HepG2 (cell line): ENCODE results near the gene ZBTB2. TPM values are rescaled to one million over a fixed set of nuclear protein-coding genes. Genes with fewer than 3 reads are reported as not detected.

ENCODE experiments used
- ARNT2 ChIP-seq: sonication (generic); formaldehyde crosslinking; IDR thresholded peaks from 2 replicates; pipeline ENCODE4 v1.8.0; 2022; ENCODE audit warnings: mild to moderate bottlenecking, low read depth, missing genetic modification reagents, moderate library complexity
- FOXO1 ChIP-seq: sonication (generic); formaldehyde crosslinking; IDR thresholded peaks from 2 replicates; pipeline ENCODE4 v1.4.0; 2020; ENCODE audit warnings: missing genetic modification reagents
- GABPB1 ChIP-seq: IDR thresholded peaks from 2 replicates; pipeline ENCODE4 v1.6.1; 2016; ENCODE audit warnings: mild to moderate bottlenecking, missing genetic modification reagents, moderate library complexity, missing compliant biosample characterization
- MEIS1 ChIP-seq: sonication (generic); formaldehyde crosslinking; IDR thresholded peaks from 2 replicates; pipeline ENCODE4 v1.9.0; 2021; ENCODE audit warnings: mild to moderate bottlenecking, missing genetic modification reagents, moderate library complexity, borderline replicate concordance
- MIER2 ChIP-seq: IDR thresholded peaks from 2 replicates; pipeline ENCODE4 v1.6.1; 2016; ENCODE audit warnings: missing biosample characterization, missing genetic modification reagents
- MZF1 ChIP-seq: sonication (generic); formaldehyde crosslinking; IDR thresholded peaks from 2 replicates; pipeline ENCODE4 v1.8.1; 2023; ENCODE audit warnings: mild to moderate bottlenecking, missing genetic modification reagents, borderline replicate concordance
- NR2F6 ChIP-seq, 2 experiments: IDR thresholded peaks; 2 replicates each; pipeline ENCODE4 v1.6.1; 2016; ENCODE audit warnings: antibody characterized with exemption in 1 of 2, mild to moderate bottlenecking in 1 of 2
- RAD21 ChIP-seq: fragments of 450-650 bp; formaldehyde crosslinking; IDR thresholded peaks from 2 replicates; pipeline ENCODE4 v1.5.0; 2020; ENCODE audit warnings: mild to moderate bottlenecking
- SIX4 ChIP-seq: sonication (generic); formaldehyde crosslinking; IDR thresholded peaks from 2 replicates; pipeline ENCODE4 v1.4.0; 2020; ENCODE audit warnings: missing genetic modification reagents
- TARDBP ChIP-seq: sonication (generic); formaldehyde crosslinking; IDR thresholded peaks from 2 replicates; pipeline ENCODE4 v1.8.0; 2022; ENCODE audit warnings: mild to moderate bottlenecking, missing genetic modification reagents
- polyA plus RNA-seq, 8 experiments: library from polyadenylated mRNA; depleted of rRNA in 3 of 8; stranded (reverse) in 7 of 8; unstranded in 1 of 8; fragments of >200 nt; fragmentation: Illumina TruSeq in 4 of 8; extraction: Trizol in 4 of 8; gene quantifications; 2 replicates each; pipeline versions ENCODE4 v1.2.1 to v1.2.3, GENCODE V29; 2011 to 2016; ENCODE audit warnings: low read depth in 4 of 8, missing spikeins in 1 of 8, mixed read lengths in 1 of 8; ENCODE audit not compliant: insufficient read depth in 1 of 8
- total RNA-seq, 5 experiments: library from RNA; depleted of rRNA; stranded (reverse); fragments of >200 nt; fragmentation: Illumina TruSeq; extraction: Trizol; gene quantifications; 2 replicates each; pipeline ENCODE4 v1.2.3, GENCODE V29; 2016; ENCODE audit warnings: low read depth in 1 of 5
- TF ChIP-seq, protein P1 (sequence below): sonication (generic); formaldehyde crosslinking; IDR thresholded peaks from 2 replicates; pipeline ENCODE4 v1.4.0; 2020; ENCODE audit warnings: missing genetic modification reagents
- TF ChIP-seq, protein P2 (sequence below): sonication (generic); formaldehyde crosslinking; IDR thresholded peaks from 2 replicates; pipeline ENCODE4 v1.8.1; 2023; ENCODE audit warnings: mild to moderate bottlenecking, moderate library complexity, missing genetic modification reagents
- TF ChIP-seq, protein P3 (sequence below): sonication (generic); formaldehyde crosslinking; IDR thresholded peaks from 2 replicates; pipeline ENCODE4 v1.4.0; 2020; ENCODE audit warnings: mild to moderate bottlenecking, missing genetic modification reagents
- TF ChIP-seq, protein P4 (sequence below): sonication (generic); formaldehyde crosslinking; IDR thresholded peaks from 2 replicates; pipeline ENCODE4 v1.5.0; 2020; ENCODE audit warnings: mild to moderate bottlenecking, missing genetic modification reagents, moderate library complexity
- TF ChIP-seq, protein P5 (sequence below): sonication (generic); formaldehyde crosslinking; conservative IDR thresholded peaks from 2 replicates; pipeline ENCODE4 v1.8.0; 2022; ENCODE audit warnings: mild to moderate bottlenecking, moderate library complexity, missing genetic modification reagents

Gene ZBTB2
- total and polyA plus RNA-seq, 2 of the 13 experiments (the other 11 are each of a cell fraction or from before 2014, with no cell fraction given): 15.4 to 22.8 TPM

DNA sequence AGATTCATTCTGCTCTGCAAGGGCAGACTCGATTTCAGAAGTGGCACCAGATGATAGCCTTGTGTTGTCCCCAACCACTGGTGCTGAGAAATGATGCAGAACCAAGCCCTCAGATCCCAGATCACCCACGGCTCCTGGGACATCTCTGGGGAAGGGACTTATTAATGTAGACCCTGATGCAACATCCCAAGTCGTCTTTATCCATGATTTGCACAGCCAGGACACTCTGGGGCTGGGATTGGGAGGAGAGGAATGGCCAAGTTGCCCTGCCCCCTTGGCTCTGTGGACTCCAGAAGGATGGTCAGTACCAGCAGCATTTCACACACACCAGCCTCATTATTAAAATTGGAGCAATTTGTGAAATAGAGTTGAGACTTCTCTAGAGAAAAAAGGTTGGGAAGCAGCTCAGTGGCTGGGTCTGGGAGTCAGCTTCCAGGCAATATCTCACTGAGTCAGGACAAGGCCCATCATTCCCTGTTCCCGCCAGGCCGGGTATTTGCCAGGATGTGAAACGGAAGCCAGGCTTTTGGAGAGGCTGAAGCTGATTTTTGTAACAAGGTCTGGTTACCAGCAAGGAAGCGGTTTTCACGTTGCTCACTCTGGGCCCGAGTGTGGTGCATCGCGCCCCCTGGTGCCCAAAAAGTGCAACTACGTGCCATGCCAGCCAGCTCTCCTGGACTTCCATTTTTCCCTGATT is 67.4 kb downstream of the ZBTB2 start (continued):
- TF ChIP-seq, protein P1, sequence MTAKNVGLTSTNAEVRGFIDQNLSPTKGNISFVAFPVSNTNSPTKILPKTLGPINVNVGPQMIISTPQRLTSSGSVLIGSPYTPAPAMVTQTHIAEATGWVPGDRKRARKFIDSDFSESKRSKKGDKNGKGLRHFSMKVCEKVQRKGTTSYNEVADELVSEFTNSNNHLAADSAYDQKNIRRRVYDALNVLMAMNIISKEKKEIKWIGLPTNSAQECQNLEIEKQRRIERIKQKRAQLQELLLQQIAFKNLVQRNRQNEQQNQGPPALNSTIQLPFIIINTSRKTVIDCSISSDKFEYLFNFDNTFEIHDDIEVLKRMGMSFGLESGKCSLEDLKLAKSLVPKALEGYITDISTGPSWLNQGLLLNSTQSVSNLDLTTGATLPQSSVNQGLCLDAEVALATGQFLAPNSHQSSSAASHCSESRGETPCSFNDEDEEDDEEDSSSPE (CRISPR knock-in tag): peak; percentile 41; the same call in 1 of the 2 replicates
- TF ChIP-seq FOXO1: peak; percentile 36; the same call in 1 of the 2 replicates
- no peak for TF ChIP-seq MZF1 (CRISPR knock-in tag)
- peak; percentile 86; the same call in 1 of the 2 replicates for TF ChIP-seq MEIS1 (CRISPR knock-in tag)
- TF ChIP-seq RAD21: peak; percentile 99
- TF ChIP-seq, protein P2, sequence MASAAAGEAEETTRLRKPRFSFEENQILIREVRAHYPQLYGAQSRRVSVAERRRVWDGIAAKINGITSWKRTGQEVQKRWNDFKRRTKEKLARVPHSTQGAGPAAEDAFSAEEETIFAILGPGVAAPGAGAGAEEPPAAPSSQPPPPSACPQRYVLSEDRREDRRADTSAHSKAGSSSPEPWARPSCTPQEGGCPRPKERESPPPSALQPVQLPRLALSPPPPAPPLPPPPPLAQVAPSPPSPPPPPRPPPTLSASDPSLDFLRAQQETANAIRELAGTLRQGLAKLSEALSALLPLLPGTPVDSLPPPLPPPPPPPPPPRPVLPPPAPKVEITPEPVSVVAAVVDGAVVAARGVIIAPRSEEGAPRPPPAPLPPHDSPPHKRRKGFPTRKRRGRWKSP (CRISPR knock-in tag): 0 out of 2 replicates have a peak, but pooled peaks have one; percentile 14
- peak; percentile 43; the same call in 1 of the 2 replicates for TF ChIP-seq SIX4 (CRISPR knock-in tag)
- TF ChIP-seq, protein P3, sequence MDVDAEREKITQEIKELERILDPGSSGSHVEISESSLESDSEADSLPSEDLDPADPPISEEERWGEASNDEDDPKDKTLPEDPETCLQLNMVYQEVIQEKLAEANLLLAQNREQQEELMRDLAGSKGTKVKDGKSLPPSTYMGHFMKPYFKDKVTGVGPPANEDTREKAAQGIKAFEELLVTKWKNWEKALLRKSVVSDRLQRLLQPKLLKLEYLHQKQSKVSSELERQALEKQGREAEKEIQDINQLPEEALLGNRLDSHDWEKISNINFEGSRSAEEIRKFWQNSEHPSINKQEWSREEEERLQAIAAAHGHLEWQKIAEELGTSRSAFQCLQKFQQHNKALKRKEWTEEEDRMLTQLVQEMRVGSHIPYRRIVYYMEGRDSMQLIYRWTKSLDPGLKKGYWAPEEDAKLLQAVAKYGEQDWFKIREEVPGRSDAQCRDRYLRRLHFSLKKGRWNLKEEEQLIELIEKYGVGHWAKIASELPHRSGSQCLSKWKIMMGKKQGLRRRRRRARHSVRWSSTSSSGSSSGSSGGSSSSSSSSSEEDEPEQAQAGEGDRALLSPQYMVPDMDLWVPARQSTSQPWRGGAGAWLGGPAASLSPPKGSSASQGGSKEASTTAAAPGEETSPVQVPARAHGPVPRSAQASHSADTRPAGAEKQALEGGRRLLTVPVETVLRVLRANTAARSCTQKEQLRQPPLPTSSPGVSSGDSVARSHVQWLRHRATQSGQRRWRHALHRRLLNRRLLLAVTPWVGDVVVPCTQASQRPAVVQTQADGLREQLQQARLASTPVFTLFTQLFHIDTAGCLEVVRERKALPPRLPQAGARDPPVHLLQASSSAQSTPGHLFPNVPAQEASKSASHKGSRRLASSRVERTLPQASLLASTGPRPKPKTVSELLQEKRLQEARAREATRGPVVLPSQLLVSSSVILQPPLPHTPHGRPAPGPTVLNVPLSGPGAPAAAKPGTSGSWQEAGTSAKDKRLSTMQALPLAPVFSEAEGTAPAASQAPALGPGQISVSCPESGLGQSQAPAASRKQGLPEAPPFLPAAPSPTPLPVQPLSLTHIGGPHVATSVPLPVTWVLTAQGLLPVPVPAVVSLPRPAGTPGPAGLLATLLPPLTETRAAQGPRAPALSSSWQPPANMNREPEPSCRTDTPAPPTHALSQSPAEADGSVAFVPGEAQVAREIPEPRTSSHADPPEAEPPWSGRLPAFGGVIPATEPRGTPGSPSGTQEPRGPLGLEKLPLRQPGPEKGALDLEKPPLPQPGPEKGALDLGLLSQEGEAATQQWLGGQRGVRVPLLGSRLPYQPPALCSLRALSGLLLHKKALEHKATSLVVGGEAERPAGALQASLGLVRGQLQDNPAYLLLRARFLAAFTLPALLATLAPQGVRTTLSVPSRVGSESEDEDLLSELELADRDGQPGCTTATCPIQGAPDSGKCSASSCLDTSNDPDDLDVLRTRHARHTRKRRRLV (CRISPR knock-in tag): no peak
- no peak; the same call in 1 of the 2 replicates for TF ChIP-seq TARDBP (CRISPR knock-in tag)
- TF ChIP-seq, protein P4, sequence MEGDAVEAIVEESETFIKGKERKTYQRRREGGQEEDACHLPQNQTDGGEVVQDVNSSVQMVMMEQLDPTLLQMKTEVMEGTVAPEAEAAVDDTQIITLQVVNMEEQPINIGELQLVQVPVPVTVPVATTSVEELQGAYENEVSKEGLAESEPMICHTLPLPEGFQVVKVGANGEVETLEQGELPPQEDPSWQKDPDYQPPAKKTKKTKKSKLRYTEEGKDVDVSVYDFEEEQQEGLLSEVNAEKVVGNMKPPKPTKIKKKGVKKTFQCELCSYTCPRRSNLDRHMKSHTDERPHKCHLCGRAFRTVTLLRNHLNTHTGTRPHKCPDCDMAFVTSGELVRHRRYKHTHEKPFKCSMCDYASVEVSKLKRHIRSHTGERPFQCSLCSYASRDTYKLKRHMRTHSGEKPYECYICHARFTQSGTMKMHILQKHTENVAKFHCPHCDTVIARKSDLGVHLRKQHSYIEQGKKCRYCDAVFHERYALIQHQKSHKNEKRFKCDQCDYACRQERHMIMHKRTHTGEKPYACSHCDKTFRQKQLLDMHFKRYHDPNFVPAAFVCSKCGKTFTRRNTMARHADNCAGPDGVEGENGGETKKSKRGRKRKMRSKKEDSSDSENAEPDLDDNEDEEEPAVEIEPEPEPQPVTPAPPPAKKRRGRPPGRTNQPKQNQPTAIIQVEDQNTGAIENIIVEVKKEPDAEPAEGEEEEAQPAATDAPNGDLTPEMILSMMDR (CRISPR knock-in tag): peak; percentile 100
- TF ChIP-seq ARNT2 (CRISPR knock-in tag): 0 out of 2 replicates have a peak, but pooled peaks have one; percentile 44
- no peak for TF ChIP-seq NR2F6 (IDR thresholded peaks at IDR 0.05)
- TF ChIP-seq NR2F6 (CRISPR knock-in tag; IDR thresholded peaks at IDR 0.05): peak; percentile 44; the same call in 1 of the 2 replicates
- TF ChIP-seq, protein P5, sequence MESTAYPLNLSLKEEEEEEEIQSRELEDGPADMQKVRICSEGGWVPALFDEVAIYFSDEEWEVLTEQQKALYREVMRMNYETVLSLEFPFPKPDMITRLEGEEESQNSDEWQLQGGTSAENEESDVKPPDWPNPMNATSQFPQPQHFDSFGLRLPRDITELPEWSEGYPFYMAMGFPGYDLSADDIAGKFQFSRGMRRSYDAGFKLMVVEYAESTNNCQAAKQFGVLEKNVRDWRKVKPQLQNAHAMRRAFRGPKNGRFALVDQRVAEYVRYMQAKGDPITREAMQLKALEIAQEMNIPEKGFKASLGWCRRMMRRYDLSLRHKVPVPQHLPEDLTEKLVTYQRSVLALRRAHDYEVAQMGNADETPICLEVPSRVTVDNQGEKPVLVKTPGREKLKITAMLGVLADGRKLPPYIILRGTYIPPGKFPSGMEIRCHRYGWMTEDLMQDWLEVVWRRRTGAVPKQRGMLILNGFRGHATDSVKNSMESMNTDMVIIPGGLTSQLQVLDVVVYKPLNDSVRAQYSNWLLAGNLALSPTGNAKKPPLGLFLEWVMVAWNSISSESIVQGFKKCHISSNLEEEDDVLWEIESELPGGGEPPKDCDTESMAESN: 0 out of 2 replicates have a peak, but pooled peaks have one; percentile 47
- no peak; the same call in 1 of the 2 replicates for TF ChIP-seq MIER2 (CRISPR knock-in tag)
- peak; percentile 31; the same call in 1 of the 2 replicates for TF ChIP-seq GABPB1 (CRISPR knock-in tag)
